IMR-90 (cell line): ENCODE results near the gene STX8.

Experiments used
- BHLHE40 ChIP-seq: fragments of 150-350 bp; IDR thresholded peaks from 2 replicates; pipeline ENCODE4 v1.6.1; 2016; ENCODE audit warnings: mild to moderate bottlenecking, low read depth, low read length
- CEBPB ChIP-seq: IDR thresholded peaks from 2 replicates; pipeline ENCODE4 v1.6.1; 2012; ENCODE audit warnings: low read depth, low read length, improper control_type of control experiment
- MAFK ChIP-seq: IDR thresholded peaks from 2 replicates; pipeline ENCODE4 v1.6.1; 2012; ENCODE audit warnings: low read depth, low read length, improper control_type of control experiment
- MXI1 ChIP-seq: IDR thresholded peaks from 2 replicates; pipeline ENCODE4 v1.6.1; 2012; ENCODE audit warnings: low read depth, mild to moderate bottlenecking, low read length, moderate library complexity, borderline replicate concordance
- NFE2L2 ChIP-seq: fragments of 150-350 bp; IDR thresholded peaks from 2 replicates; pipeline ENCODE4 v1.6.1; 2016; ENCODE audit warnings: low read depth, mild to moderate bottlenecking, low read length
- POLR2A ChIP-seq: IDR thresholded peaks from 2 replicates; pipeline ENCODE4 v1.6.1; 2012; ENCODE audit warnings: mild to moderate bottlenecking, low read depth, low read length
- RAD21 ChIP-seq: IDR thresholded peaks from 2 replicates; pipeline ENCODE4 v1.6.1; 2012; ENCODE audit warnings: low read length, improper control_type of control experiment
- RCOR1 ChIP-seq: IDR thresholded peaks from 2 replicates; pipeline ENCODE4 v1.6.1; 2012; ENCODE audit warnings: mild to moderate bottlenecking, low read length, improper control_type of control experiment; ENCODE audit not compliant: insufficient replicate concordance
- TF ChIP-seq, protein P1 (sequence below): conservative IDR thresholded peaks from 2 replicates; pipeline ENCODE4 v1.5.1; 2012; ENCODE audit warnings: mild to moderate bottlenecking, low read depth, low read length, improper control_type of control experiment

DNA sequence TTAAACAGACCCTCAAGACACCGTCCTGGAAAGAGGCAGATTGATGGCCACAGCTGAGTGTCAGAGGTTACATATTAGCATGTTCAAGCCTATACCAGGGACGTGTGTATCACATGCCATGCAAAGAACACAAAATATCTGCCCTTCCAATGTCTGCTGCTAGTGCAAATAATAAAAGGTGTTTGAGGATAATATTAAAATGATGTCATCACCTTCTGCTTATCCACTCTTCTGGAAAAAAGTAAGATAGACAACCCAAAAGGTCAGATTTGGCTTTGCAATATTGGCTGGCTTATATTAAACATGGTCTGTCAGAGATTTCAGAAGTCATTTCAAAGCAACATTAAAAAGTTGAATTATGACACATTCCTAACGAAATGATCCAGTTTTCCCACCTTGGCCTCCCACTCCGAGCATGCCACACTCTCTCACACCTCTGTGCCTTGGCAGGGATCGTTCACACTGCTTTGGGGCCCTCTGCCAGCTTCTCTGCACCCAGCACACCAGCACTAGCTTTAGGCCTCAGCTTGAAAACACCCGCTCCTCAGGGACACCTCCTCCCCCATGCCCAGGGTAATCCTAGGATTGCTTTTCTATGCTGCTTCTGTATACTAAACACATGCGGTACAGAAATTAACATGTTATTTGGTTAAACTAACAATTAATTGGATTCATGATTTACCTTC is 306.1 kb downstream of the STX8 start:
- TF ChIP-seq POLR2A (no peak), RAD21 (no peak), CEBPB (no peak), BHLHE40 (no peak), RCOR1 (no peak), MAFK (no peak), NFE2L2 (no peak), MXI1 (no peak)
- TF ChIP-seq, protein P1, sequence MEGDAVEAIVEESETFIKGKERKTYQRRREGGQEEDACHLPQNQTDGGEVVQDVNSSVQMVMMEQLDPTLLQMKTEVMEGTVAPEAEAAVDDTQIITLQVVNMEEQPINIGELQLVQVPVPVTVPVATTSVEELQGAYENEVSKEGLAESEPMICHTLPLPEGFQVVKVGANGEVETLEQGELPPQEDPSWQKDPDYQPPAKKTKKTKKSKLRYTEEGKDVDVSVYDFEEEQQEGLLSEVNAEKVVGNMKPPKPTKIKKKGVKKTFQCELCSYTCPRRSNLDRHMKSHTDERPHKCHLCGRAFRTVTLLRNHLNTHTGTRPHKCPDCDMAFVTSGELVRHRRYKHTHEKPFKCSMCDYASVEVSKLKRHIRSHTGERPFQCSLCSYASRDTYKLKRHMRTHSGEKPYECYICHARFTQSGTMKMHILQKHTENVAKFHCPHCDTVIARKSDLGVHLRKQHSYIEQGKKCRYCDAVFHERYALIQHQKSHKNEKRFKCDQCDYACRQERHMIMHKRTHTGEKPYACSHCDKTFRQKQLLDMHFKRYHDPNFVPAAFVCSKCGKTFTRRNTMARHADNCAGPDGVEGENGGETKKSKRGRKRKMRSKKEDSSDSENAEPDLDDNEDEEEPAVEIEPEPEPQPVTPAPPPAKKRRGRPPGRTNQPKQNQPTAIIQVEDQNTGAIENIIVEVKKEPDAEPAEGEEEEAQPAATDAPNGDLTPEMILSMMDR: no peak
